Activated CD8-positive, alpha-beta T cell treated with anti-CD3 and anti-CD28 coated beads, Interleukin-2, amount 10 ng/mL, durations not matched to agents 7 days and 5 days (primary cell): Measurements from ENCODE around the gene C14orf132. TPM values are rescaled to one million over a fixed set of nuclear protein-coding genes. Genes with fewer than 3 reads are reported as not detected.

ENCODE experiments used
- ATAC-seq: fragments of 150-1000 bp; cut with Tn5 transposase; one replicate; pipeline ENCODE4 v1.10.0; 2021; ENCODE audit warnings: moderate library complexity
- CTCF ChIA-PET: fragments of 350-600 bp; sonication (Branson Sonifier 250); formaldehyde crosslinking; loops from one replicate; lab custom pipeline; 2021; ENCODE audit warnings: antibody characterized with exemption; lab: Charles Lee
- POLR2A ChIA-PET: fragments of 350-600 bp; sonication (Branson Sonifier 250); formaldehyde crosslinking; loops from one replicate; lab custom pipeline; 2021; ENCODE audit warnings: antibody characterized with exemption; lab: Charles Lee
- DNase-seq: peaks from one replicate; pipeline ENCODE4 v3.0.0-alpha.2; 2020
- H3K27ac Mint-ChIP-seq: one replicate; pipeline ENCODE4 v1.8.0; 2021; ENCODE audit warnings: mild to moderate bottlenecking, mixed read lengths
- H3K27me3 Mint-ChIP-seq: one replicate; pipeline ENCODE4 v1.8.0; 2021; ENCODE audit warnings: low read depth, mixed read lengths
- H3K36me3 Mint-ChIP-seq: one replicate; pipeline ENCODE4 v1.8.0; 2021; ENCODE audit warnings: low read depth, mixed read lengths
- H3K4me1 Mint-ChIP-seq: one replicate; pipeline ENCODE4 v1.8.0; 2021; ENCODE audit warnings: low read depth, mixed read lengths
- H3K4me3 Mint-ChIP-seq: one replicate; pipeline ENCODE4 v1.8.0; 2021; ENCODE audit warnings: mild to moderate bottlenecking, mixed read lengths
- H3K9me3 Mint-ChIP-seq: one replicate; pipeline ENCODE4 v1.8.0; 2022; ENCODE audit warnings: mixed read lengths; ENCODE audit not compliant: insufficient read depth
- total RNA-seq, 2 experiments: library from RNA; stranded (reverse); gene quantifications; one replicate each; pipeline ENCODE4 v1.2.3, GENCODE V29; 2021

C14orf132 gene
- total RNA-seq, 2 experiments from 2014 or later: 0.42 to 0.50 TPM

DNA sequence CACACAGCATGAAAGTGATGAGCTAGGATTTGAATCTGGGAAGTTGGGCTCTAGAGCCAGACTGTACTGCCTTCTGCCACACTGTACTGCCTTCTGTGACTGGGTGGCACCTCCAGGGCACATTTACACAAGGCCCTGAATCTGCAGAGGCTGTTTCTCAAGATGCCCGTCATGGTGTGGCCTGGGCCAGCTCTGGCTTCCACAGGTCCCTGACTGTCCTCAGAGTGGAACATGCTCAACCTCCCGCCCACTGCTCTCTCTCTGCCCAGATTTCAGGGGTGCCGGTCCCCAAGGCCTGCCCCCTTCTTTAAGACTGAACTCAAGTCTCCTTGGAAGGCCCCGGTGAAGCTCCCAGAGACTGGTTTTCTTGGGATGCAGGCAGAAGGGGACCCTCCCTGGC, 50.2 kb downstream of the C14orf132 start:
- Mint-ChIP-seq H3K27me3 (no peaks in the 10 kb centered on the region), H3K4me1 (no peaks in the 10 kb centered on the region), H3K4me3 (no peak overlapping the region), H3K9me3 (no peaks in the 10 kb centered on the region), H3K36me3 (no peaks in the 10 kb centered on the region), H3K27ac (no peak overlapping the region)
- ChIA-PET CTCF (no interaction called here), POLR2A (no interaction called here)
- ATAC-seq (no peak), DNase-seq (no peak)

DNA sequence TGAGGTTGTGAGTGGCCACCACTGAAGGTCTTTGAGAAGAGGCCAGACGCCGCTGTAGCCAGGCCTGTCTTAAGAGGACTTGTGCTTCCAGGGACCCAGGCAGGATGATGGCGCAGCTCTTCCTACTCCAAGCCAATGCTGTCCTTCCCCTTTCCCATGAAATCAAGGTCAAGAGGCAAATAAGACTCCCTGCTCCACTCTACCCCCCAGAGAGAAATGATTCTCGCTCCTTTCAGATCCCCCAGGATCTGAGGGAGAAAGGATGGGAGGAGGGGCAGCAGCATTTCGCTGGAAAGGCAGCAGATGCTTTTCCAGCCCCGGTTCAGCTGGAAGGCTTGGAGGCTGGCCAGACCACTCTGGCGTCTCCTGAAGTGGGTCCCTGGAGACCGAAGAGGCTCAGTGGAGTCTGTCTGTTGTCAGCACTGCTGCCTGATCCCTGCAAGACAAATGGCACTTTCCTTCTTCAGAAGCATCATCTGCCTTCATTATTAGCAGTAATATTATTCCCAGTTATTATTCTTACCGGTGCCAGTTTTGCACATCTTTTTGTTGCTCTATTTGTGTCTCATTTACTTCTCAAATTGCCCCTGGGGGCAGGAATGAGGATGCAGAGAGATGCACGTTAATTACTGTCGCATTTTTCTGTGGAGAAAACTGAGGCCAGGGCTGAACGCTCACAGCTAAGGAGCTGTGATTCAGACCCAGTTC, 51.4 kb downstream of the C14orf132 start:
- Mint-ChIP-seq H3K36me3 (no peaks in the 10 kb centered on the region), H3K27me3 (no peaks in the 10 kb centered on the region), H3K27ac (no peak overlapping the region), H3K9me3 (no peaks in the 10 kb centered on the region), H3K4me1 (no peaks in the 10 kb centered on the region), H3K4me3 (no peak overlapping the region)
- DNase-seq: no peak
- CTCF ChIA-PET: no interaction called here
- no peak for ATAC-seq
- POLR2A ChIA-PET: no interaction called here

DNA sequence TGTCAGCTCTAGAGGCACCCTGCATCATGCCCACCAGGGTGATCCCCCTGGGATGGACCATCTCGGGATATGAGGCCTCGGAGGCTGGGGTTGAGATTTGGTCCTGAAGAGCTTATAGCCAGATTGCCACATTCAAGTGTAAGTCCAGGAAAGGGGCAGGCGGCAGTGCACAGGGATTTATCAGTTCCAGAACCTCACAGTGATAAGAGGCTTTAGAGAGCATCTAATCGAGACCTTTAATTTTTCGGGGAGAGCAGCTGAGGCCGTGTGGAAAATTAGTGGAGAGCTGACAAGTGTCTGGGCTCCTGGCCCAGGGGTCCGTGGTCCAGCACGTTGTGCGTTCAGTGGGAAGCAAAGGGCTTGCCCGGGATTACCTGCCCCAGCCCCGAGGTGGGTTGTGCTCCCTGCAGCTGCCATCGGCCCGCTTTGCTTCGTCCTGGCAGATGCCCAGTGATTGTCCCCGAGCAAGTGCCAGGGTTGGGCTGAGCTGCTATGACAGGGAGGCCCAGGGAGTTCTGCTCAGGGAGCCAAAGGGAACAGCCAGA, 52.1 kb downstream of the C14orf132 start:
- ATAC-seq: no peak

GRCh38 chr14:96091941-96092411, 52.8 kb downstream of the C14orf132 start:
- Mint-ChIP-seq H3K27me3 (no peaks in the 10 kb centered on the region), H3K4me3 (no peak overlapping the region), H3K36me3 (no peaks in the 10 kb centered on the region), H3K27ac (no peak overlapping the region), H3K4me1 (no peaks in the 10 kb centered on the region), H3K9me3 (no peaks in the 10 kb centered on the region)
- ChIA-PET POLR2A (no interaction called here), CTCF (no interaction called here)
- DNase-seq (no peak), ATAC-seq (no peak)

More for the DNA sequence above, 52.1 kb downstream of the C14orf132 start:
- H3K4me1 Mint-ChIP-seq: no peaks in the 10 kb centered on the region
- H3K36me3 Mint-ChIP-seq: no peaks in the 10 kb centered on the region
- H3K27ac Mint-ChIP-seq: no peak overlapping the region
- ChIA-PET POLR2A (no interaction called here), CTCF (no interaction called here)
- H3K9me3 Mint-ChIP-seq: no peaks in the 10 kb centered on the region
- H3K27me3 Mint-ChIP-seq: no peaks in the 10 kb centered on the region
- DNase-seq: no peak
- no peak overlapping the region for H3K4me3 Mint-ChIP-seq

DNA sequence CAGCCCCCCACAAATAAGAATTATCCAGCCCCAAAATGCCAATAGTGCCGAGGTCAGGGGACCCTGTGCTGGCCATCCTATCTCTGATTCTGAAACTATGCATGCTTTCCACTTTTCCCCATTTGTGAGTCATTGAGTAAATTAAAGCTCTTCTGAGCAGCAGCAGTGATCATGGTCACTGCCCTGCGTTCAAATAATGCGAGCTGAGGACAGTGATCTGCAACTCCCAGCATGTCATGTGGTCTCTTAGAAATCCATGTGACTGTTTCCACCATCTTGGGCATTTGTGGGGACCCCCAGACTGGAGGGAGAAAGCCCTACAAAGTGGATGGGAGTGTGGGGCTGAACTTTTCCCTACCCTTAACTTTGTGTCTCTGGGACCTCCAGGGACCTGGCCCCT, 53.8 kb downstream of the C14orf132 start:
- POLR2A ChIA-PET: no interaction called here
- Mint-ChIP-seq H3K27me3 (no peaks in the 10 kb centered on the region), H3K27ac (no peak overlapping the region), H3K9me3 (no peaks in the 10 kb centered on the region), H3K4me3 (no peak overlapping the region), H3K4me1 (no peaks in the 10 kb centered on the region), H3K36me3 (no peaks in the 10 kb centered on the region)
- CTCF ChIA-PET: no interaction called here
- ATAC-seq (no peak), DNase-seq (no peak)

- no peaks in the 10 kb centered on the region for H3K9me3 Mint-ChIP-seq
- no peaks in the 10 kb centered on the region for H3K4me1 Mint-ChIP-seq
- H3K36me3 Mint-ChIP-seq: no peaks in the 10 kb centered on the region
- H3K27ac Mint-ChIP-seq: no peak overlapping the region
- ChIA-PET POLR2A (interaction anchor here (0.6 kb wide), 1 partner anchor 166 kb away, joined by 3 read pairs; no protein-coding TSS in a partner anchor), CTCF (no interaction called here)
- DNase-seq: no peak
- ATAC-seq: no peak
- H3K4me3 Mint-ChIP-seq: no peak overlapping the region
- no peaks in the 10 kb centered on the region for H3K27me3 Mint-ChIP-seq
These were observed 55.0 kb downstream of the C14orf132 start for GRCh38 chr14:96094211-96094610.

GRCh38 chr14:96094656-96095055, 55.5 kb downstream of the C14orf132 start:
- Mint-ChIP-seq H3K9me3 (no peaks in the 10 kb centered on the region), H3K27me3 (no peaks in the 10 kb centered on the region), H3K4me3 (no peak overlapping the region), H3K4me1 (no peaks in the 10 kb centered on the region), H3K27ac (no peak overlapping the region), H3K36me3 (no peaks in the 10 kb centered on the region)
- DNase-seq (no peak), ATAC-seq (no peak)
- POLR2A ChIA-PET: no interaction called here
- CTCF ChIA-PET: no interaction called here

DNA sequence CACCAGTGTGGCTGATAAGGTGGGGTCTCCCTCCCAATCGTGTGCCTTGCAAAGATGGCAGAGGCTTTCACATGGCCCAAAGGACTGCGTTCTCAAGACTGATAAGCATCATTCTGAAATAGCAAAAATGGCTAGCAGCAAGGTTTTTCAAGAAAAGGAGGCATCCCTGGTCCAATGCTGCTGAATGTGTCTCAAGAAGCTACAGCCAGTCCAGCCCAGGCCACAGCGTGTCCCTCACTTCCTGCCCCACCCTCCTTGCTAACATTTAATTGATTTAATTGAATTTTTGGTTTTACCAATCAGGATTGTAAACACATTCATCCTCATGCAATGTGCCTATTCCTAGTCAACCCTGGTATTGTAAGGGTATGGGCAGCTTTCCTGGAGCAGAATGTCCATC, 55.9 kb downstream of the C14orf132 start:
- H3K4me1 Mint-ChIP-seq: no peaks in the 10 kb centered on the region
- ChIA-PET CTCF (no interaction called here), POLR2A (no interaction called here)
- H3K27ac Mint-ChIP-seq: no peak overlapping the region
- no peak overlapping the region for H3K4me3 Mint-ChIP-seq
- no peaks in the 10 kb centered on the region for H3K9me3 Mint-ChIP-seq
- H3K36me3 Mint-ChIP-seq: no peaks in the 10 kb centered on the region
- no peak for ATAC-seq
- no peaks in the 10 kb centered on the region for H3K27me3 Mint-ChIP-seq
- no peak for DNase-seq

DNA sequence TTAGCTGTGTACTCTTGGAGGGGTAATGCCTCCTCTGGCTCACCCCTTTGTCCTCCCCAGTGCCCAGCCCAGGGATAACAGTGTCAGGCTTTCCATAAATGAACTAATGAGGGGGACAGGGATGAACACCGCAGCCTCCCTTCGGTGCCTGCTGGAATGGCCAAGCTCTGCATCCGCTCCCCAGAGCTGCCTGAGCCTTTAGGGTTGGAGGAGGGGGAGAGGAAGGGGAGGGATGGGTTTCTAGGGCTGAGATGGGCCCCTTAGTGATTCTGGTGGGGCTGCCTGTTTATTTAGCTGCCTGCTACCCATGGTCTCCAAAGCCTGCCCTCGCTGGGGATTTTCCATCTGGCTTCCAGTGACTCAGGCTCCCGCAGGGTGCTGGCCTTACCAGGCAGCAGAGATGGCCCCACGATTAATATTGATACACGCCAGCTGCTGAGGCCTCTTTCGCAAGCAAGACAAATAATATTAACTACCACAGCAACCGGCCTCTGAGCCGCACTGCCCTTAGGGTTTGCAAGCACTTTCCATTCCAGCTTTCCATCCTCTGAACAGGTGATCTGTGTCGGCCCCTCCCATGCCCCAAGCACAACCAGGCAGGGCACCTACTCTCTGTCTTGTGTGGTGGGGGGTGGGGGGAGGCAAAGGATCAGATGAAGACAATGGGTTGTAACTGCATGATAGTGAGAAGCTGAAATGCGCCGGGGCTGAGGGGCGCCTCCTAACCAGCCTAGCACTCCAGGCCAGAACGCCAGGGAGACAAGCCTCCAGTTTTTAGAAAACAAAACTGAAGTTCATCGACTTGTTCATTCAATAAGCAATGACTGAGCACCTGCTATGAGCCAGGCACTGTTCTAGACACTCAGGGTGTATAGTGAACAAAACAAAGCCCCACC, 56.7 kb downstream of the C14orf132 start:
- Mint-ChIP-seq H3K36me3 (no peaks in the 10 kb centered on the region), H3K4me3 (no peak overlapping the region), H3K27me3 (no peaks in the 10 kb centered on the region), H3K27ac (no peak overlapping the region), H3K4me1 (no peaks in the 10 kb centered on the region), H3K9me3 (no peaks in the 10 kb centered on the region)
- DNase-seq (no peak), ATAC-seq (no peak)
- CTCF ChIA-PET: no interaction called here
- POLR2A ChIA-PET: no interaction called here

DNA sequence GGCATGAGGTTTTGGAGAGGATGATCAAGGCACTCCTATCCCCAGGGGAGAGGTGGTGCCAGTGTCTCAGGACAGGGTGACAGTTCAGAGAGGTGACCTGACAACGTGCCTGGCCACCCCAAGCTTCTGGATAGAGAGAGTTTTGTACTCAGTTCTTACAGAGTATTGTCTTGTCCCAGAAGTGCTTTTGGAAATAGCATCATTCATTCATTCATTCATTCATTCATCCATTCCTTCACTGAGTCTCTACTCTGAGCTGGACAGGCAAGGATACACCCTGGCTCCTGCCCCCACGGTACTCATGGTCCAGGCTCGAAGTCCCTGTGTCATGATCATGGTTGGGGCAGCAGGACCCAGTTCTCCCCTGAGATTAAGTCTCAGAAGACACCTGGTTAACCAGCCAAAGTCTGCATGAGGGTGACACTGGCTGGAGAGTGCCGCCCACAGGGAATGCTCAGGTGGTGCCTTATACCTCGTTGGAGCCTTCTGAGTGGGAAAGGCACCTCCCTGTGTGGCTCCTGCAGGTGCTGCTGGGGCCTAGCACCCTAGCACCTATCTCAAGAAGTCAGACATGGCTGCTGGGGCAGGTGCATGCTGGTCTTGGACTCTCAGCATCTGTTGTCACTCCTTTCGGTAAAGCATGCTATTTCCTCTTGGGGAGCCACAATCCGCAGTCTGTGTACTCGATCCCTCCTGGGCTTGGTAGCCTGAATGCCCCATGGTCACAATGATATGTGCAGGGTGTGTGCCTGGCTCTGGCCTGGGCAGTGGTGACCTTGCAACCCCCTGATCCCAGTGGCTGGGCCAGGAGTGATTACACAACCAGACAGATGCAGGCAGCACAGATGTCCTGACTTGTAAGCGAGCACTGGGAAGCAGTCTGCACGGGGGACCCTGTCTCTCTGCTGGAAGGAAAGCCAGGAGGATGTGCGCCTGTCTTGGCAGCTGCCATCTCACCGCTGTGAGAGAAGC, 57.8 kb downstream of the C14orf132 start:
- no peak for ATAC-seq
- Mint-ChIP-seq H3K4me3 (no peak overlapping the region), H3K27ac (no peak overlapping the region), H3K4me1 (no peaks in the 10 kb centered on the region), H3K9me3 (no peaks in the 10 kb centered on the region), H3K36me3 (no peaks in the 10 kb centered on the region), H3K27me3 (no peaks in the 10 kb centered on the region)
- ChIA-PET CTCF (interaction anchor here (2.7 kb wide), 1 partner anchor 178 kb away, joined by 14 read pairs; no protein-coding TSS in a partner anchor), POLR2A (no interaction called here)
- DNase-seq: no peak

- H3K4me1 Mint-ChIP-seq: no peaks in the 10 kb centered on the region
- no peaks in the 10 kb centered on the region for H3K36me3 Mint-ChIP-seq
These were observed 58.6 kb downstream of the C14orf132 start for GRCh38 chr14:96097752-96098151.

More at GRCh38 chr14:96097752-96098151, 58.6 kb downstream of the C14orf132 start:
- ChIA-PET CTCF (interaction anchor here (1.0 to 2.7 kb wide), 3 partner anchors 37 to 197 kb away, joined by 3 to 14 read pairs (median 3); no protein-coding TSS in a partner anchor), POLR2A (no interaction called here)
- Mint-ChIP-seq H3K27me3 (no peaks in the 10 kb centered on the region), H3K27ac (no peak overlapping the region), H3K9me3 (no peaks in the 10 kb centered on the region), H3K4me3 (no peak overlapping the region)
- no peak for DNase-seq
- no peak for ATAC-seq
